ENCODE measurements around the gene INSC.

- TF ChIP-seq, protein P1, sequence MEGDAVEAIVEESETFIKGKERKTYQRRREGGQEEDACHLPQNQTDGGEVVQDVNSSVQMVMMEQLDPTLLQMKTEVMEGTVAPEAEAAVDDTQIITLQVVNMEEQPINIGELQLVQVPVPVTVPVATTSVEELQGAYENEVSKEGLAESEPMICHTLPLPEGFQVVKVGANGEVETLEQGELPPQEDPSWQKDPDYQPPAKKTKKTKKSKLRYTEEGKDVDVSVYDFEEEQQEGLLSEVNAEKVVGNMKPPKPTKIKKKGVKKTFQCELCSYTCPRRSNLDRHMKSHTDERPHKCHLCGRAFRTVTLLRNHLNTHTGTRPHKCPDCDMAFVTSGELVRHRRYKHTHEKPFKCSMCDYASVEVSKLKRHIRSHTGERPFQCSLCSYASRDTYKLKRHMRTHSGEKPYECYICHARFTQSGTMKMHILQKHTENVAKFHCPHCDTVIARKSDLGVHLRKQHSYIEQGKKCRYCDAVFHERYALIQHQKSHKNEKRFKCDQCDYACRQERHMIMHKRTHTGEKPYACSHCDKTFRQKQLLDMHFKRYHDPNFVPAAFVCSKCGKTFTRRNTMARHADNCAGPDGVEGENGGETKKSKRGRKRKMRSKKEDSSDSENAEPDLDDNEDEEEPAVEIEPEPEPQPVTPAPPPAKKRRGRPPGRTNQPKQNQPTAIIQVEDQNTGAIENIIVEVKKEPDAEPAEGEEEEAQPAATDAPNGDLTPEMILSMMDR (IDR thresholded peaks at IDR 0.05 in 4 of 5, conservative IDR thresholded peaks at IDR 0.05 in 1 of 5): no peak
- no peak for TF ChIP-seq POLR2A (IDR thresholded peaks at IDR 0.05)
These were observed 83.0 kb downstream of the INSC start for GRCh38 chr11:15197696-15198095.
